ENCODE data around the gene TMEM163. TPM values are rescaled to one million over a fixed set of nuclear protein-coding genes. Genes with fewer than 3 reads are reported as not detected.

TMEM163 gene
- total RNA-seq, 2 donors from 2014 or later: 0.24 TPM; not detected in 1

DNA sequence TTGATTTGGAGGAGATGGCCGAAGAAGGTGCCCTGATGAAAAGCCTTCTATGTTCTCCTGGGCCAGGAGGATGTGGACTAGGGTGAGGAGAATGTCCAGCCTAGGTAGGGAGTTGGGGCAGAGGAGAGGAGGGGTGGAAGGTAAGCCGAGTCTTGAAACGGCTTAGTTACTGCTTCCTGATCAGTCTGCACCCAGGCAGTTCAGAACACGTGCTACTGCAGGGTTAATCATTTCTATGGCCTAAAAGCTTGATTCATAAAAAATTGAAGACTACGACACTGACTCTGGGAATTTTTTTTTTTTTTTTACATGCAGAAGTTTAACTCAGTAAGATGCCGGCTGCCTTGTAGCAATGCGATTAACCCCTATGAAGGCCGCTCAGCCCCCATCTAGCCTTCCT lies 125.3 kb downstream of the TMEM163 start:
- no peak overlapping the region for H3K27ac Mint-ChIP-seq
- DNase-seq: no peak
- Histone ChIP-seq H3K36me3 (ENCODE audit: control insufficient read depth, insufficient read depth, low read length) (no peaks in the 10 kb centered on the region), H3K9ac (ENCODE audit: extremely low read depth, low read length, poor library complexity, severe bottlenecking) (no peak overlapping the region), H3K27me3 (ENCODE audit: control insufficient read depth, insufficient read depth, low read length, poor library complexity, severe bottlenecking) (no peaks in the 10 kb centered on the region), H3K27ac (ENCODE audit: low read depth, low read length) (no peak overlapping the region), H3K4me1 (ENCODE audit: control insufficient read depth, insufficient read depth, low read length) (no peaks in the 10 kb centered on the region), H3K9me3 (ENCODE audit: control insufficient read depth, low read length) (peaks cover 7% of the 10 kb centered on the region), H3K4me3 (ENCODE audit: low read length) (no peak overlapping the region)
- H3K27me3 Mint-ChIP-seq (ENCODE audit: insufficient read depth): no peaks in the 10 kb centered on the region
- no peak overlapping the region for H3K4me3 Mint-ChIP-seq
- TF ChIP-seq, protein P1, sequence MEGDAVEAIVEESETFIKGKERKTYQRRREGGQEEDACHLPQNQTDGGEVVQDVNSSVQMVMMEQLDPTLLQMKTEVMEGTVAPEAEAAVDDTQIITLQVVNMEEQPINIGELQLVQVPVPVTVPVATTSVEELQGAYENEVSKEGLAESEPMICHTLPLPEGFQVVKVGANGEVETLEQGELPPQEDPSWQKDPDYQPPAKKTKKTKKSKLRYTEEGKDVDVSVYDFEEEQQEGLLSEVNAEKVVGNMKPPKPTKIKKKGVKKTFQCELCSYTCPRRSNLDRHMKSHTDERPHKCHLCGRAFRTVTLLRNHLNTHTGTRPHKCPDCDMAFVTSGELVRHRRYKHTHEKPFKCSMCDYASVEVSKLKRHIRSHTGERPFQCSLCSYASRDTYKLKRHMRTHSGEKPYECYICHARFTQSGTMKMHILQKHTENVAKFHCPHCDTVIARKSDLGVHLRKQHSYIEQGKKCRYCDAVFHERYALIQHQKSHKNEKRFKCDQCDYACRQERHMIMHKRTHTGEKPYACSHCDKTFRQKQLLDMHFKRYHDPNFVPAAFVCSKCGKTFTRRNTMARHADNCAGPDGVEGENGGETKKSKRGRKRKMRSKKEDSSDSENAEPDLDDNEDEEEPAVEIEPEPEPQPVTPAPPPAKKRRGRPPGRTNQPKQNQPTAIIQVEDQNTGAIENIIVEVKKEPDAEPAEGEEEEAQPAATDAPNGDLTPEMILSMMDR (conservative IDR thresholded peaks at IDR 0.05): no peak
- H3K9me3 Mint-ChIP-seq: peaks cover 40% of the 10 kb centered on the region
- H3K36me3 Mint-ChIP-seq (ENCODE audit: low read depth): no peaks in the 10 kb centered on the region
- no peaks in the 10 kb centered on the region for H3K4me1 Mint-ChIP-seq
- 89 to 94% methylated on average over 7 to 8 of the region's 8 CpGs for WGBS, 2 experiments (ENCODE audit: insufficient coverage in 1 of 2, insufficient read length in 1 of 2)

DNA sequence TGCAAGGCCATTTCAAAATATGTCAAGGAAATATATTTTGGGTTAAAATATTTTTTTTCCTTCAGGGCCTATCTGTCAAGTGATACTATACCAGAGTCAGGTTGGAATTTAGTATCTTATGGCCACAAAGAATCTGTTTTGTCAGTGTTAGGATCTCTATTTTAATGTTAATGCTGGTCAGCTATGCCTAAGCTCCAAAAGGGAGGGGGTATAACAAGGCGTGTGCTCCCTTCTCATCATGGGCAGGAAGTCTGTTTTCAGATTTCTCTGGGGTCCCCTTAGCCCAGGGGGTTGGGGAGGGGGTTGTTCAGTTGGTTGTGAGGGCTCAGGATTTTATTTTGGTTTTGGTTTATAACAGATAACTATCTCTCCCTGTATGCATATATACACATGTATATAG lies 126.4 kb downstream of the TMEM163 start:
- Histone ChIP-seq H3K4me1 (ENCODE audit: control insufficient read depth, insufficient read depth, low read length) (no peaks in the 10 kb centered on the region), H3K4me3 (ENCODE audit: low read length) (no peak overlapping the region), H3K36me3 (ENCODE audit: control insufficient read depth, insufficient read depth, low read length) (no peaks in the 10 kb centered on the region), H3K27me3 (ENCODE audit: control insufficient read depth, insufficient read depth, low read length, poor library complexity, severe bottlenecking) (no peaks in the 10 kb centered on the region), H3K27ac (ENCODE audit: low read depth, low read length) (no peak overlapping the region), H3K9ac (ENCODE audit: extremely low read depth, low read length, poor library complexity, severe bottlenecking) (no peak overlapping the region), H3K9me3 (ENCODE audit: control insufficient read depth, low read length) (peaks cover 7% of the 10 kb centered on the region)
- H3K9me3 Mint-ChIP-seq: peaks cover 47% of the 10 kb centered on the region
- no peak overlapping the region for H3K4me3 Mint-ChIP-seq
- WGBS, 2 experiments (ENCODE audit: insufficient coverage in 1 of 2, insufficient read length in 1 of 2): 80 to 91% methylated on average over 1 of the region's 1 CpG
- H3K36me3 Mint-ChIP-seq (ENCODE audit: low read depth): no peaks in the 10 kb centered on the region
- H3K27me3 Mint-ChIP-seq (ENCODE audit: insufficient read depth): no peaks in the 10 kb centered on the region
- no peaks in the 10 kb centered on the region for H3K4me1 Mint-ChIP-seq
- DNase-seq: no peak
- TF ChIP-seq, protein P1 (conservative IDR thresholded peaks at IDR 0.05): no peak
- H3K27ac Mint-ChIP-seq: no peak overlapping the region

DNA sequence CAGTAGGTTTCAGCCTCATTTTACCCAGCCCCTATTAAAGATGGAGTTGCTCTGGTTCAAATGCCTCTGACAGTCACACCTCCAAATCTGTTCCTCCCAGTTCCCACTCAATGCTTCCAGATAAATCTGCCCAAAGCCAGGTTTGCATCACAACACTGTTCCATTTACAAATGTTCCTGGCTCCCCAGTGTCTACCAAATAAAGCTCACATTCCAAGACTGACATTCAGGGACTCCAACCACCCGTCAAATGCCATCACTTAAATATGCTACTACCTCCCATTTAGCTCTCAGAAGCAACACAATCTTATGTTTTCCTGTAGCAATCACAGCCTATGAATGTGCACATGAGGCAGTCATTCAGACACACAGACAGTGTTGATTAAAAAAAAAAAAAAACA lies 127.3 kb downstream of the TMEM163 start:
- no peak overlapping the region for H3K27ac Mint-ChIP-seq
- H3K27ac ChIP-seq (ENCODE audit: low read depth, low read length): no peak overlapping the region
- WGBS, 2 experiments (ENCODE audit: insufficient coverage in 1 of 2, insufficient read length in 1 of 2): 87% methylated on average over 1 of the region's 1 CpG; no CpG with 5 or more reads in 1 of the 2 experiments
- no peaks in the 10 kb centered on the region for H3K36me3 Mint-ChIP-seq (ENCODE audit: low read depth)
- no peaks in the 10 kb centered on the region for H3K27me3 Mint-ChIP-seq (ENCODE audit: insufficient read depth)
- H3K36me3 ChIP-seq (ENCODE audit: control insufficient read depth, insufficient read depth, low read length): no peaks in the 10 kb centered on the region
- H3K27me3 ChIP-seq (ENCODE audit: control insufficient read depth, insufficient read depth, low read length, poor library complexity, severe bottlenecking): no peaks in the 10 kb centered on the region
- peaks cover 48% of the 10 kb centered on the region for H3K9me3 Mint-ChIP-seq
- H3K4me1 Mint-ChIP-seq: no peaks in the 10 kb centered on the region
- no peak for DNase-seq
- H3K9ac ChIP-seq (ENCODE audit: extremely low read depth, low read length, poor library complexity, severe bottlenecking): no peak overlapping the region
- no peaks in the 10 kb centered on the region for H3K4me1 ChIP-seq (ENCODE audit: control insufficient read depth, insufficient read depth, low read length)
- H3K4me3 ChIP-seq (ENCODE audit: low read length): no peak overlapping the region
- no peak overlapping the region for H3K4me3 Mint-ChIP-seq
- H3K9me3 ChIP-seq (ENCODE audit: control insufficient read depth, low read length): peaks cover 7% of the 10 kb centered on the region
- TF ChIP-seq, protein P1 (conservative IDR thresholded peaks at IDR 0.05): no peak
